Jurkat, Clone E6-1 (cell line): Measurements from ENCODE around the gene ASTN2.

ENCODE experiments used
- DNase-seq: peaks from one replicate; pipeline ENCODE4 v3.0.0-alpha.2; 2011; ENCODE audit warnings: low read depth, low spot score
- H3K4me3 ChIP-seq: 2 replicates; pipeline ENCODE4 v1.5.1; 2011; ENCODE audit warnings: mild to moderate bottlenecking, low read length, control low read depth, moderate library complexity

The ASTN2 gene

GRCh38 chr9:117101008-117101407 is 313.8 kb downstream of the ASTN2 start:
- no peak overlapping the region for H3K4me3 ChIP-seq
- DNase-seq, result no peak

DNA sequence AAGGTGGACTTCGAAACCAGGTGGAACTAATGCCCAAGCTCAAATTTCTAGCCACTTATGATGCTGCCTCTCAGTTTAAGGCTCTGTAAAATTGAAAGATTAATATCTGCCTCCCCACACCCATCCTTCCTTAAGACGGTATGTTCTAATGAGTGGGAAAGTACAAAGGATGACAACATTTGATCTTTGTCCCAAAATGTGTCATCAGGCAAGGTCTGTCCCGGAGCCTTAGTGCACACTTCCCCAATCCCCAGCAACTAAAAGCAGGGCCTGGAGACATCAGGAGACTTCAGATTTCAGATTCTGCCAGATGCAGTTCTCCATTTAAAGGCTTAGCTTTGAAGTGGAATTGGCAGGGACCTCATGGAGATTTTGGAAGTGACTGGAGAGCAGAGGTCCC is 316.5 kb downstream of the ASTN2 start:
- H3K4me3 ChIP-seq, result no peak overlapping the region
- DNase-seq, result no peak

DNA sequence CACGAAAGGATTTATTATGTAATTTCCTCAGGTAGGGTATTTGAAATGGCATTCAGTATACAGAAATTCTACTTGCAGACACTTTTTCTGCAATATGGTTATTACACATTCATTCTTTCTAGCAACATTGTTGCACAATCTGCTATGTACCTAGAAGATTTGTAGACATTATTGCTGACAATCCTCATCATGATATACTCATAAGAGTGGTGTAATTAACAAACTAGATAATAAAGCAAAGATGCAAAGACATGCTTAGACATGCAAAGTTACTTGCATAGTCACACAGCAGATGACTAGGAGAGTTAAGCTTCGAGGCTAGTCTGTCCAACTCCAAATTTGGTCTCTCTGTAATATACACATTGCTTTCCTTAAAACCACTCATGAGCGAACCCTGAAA is 317.1 kb downstream of the ASTN2 start:
- DNase-seq, result no peak
- no peak overlapping the region for H3K4me3 ChIP-seq

DNA sequence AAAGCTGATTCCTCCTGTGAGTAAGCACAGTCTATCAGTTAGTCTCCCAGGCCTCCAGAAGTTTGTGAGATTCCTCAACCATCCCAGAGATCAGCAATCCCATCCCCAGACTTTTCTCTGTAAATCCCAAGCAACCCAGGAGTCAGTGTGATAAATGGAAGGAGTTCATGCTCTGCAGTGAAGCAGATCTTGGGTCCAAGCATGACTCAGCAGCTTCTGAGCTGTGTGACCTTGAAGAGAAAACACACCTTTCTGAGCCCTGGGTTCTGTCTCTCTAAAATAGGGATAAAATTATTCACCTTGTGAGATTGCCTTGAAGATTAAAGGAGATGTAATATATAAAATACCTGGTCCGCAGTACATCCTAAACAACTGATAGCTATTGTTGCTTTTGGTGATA is 318.7 kb downstream of the ASTN2 start:
- no peak overlapping the region for H3K4me3 ChIP-seq

DNA sequence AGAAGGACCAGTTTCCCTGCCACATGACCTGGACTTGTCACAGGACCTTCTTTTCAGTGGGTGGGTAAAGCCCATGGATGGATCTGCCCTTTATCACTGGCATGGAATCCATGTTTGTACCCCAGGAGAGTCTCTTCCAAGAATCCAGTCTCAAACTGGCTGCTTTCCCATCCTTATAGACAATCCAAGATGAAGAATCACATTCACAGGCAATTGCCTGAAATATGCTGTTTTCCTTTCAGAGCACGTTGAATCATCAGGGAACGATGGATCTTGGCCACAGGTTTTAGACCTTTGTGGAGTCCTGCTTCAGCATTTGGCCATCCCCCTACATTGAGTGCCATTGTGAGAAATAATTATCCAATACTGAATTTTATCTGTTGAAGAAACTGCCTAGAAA is 319.8 kb downstream of the ASTN2 start:
- no peak for DNase-seq
- no peak overlapping the region for H3K4me3 ChIP-seq

More for the DNA sequence above, 318.7 kb downstream of the ASTN2 start:
- no peak for DNase-seq

DNA sequence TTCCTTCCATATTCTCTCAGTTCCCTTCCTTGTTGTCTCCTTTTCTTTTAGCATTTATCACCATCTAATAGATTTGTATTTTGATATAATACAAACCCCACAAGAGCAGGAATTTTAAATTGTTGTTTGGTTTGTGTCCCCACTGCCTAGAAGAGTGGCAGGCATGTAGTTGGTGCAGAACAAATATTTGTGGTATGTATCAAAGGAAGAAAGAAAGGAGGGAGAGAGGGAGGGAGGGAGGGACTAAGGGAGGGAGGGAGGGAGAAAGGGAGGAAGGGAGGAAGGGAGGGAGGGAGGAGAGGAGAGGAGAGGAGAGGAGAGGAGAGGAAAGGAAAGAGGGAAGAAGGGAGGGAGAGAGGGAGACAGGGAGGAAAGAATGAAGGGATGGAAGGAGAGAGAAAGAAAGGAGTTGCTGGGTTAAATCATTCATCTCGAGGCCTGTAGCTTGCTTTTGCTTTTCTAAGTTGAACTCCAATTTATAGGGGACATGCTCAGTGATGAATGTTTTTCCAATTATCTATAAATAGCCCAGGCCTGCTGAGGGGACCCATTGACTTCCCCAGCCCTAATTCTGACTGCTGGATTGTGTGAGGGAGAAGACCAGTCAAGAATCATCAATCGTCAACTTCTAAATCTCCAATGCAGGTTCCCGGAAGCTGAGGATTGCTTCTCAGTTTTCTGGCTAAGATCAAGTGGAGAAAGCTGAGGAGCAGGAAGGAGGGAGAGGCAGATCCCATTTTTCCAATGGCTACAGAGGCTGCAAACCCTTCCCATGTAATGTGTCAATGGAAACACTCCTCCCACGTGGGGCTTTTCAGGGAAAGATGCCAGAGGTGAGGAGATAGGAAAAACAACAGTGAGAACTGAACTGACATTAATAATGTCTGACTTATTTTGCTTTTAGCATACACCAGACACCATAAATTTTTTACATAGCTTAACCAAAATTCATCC is 320.7 kb downstream of the ASTN2 start:
- no peak for DNase-seq
- H3K4me3 ChIP-seq, result no peak overlapping the region

DNA sequence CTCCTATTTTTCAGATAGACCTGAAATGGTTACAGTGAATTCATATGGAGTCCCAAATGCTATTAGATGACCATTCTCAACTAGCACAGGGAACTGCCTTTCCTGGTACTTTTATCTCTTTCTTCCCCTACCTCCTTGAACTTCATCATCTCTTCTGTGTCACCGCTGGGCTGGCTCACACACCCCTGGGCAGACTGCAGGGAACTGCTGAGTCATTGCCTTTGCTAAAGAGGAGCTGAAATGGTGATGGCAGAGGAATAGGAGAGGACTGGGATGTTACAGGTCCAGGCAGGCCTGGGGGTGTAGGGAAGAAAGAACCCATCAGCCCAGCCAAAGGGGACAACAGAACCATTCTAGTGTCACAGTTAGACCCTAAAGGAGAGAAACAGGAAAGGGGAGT is 322.3 kb downstream of the ASTN2 start:
- no peak for DNase-seq
- no peak overlapping the region for H3K4me3 ChIP-seq

GRCh38 chr9:117091529-117091928 is 323.3 kb downstream of the ASTN2 start:
- DNase-seq, result no peak
- no peak overlapping the region for H3K4me3 ChIP-seq

DNA sequence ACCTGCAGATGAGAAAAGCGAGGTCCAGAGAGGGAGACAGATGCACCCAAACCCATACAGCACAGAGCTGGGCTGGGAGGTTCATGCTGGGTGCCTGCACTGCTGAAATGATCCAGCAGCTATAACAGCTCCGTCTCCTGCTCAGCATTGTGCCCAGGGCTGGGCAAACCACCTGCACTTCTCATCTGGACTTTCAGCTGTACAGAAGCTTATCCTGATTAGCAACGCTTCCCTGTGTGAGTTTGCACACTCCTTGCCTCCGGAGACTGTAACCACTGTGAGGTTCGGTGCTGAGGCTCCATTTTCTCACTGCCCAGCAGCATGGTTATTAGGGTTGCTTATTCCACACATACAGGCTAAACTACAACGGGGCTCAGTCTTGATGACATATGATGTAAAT is 326.1 kb downstream of the ASTN2 start:
- DNase-seq, result no peak
- H3K4me3 ChIP-seq, result no peak overlapping the region

DNA sequence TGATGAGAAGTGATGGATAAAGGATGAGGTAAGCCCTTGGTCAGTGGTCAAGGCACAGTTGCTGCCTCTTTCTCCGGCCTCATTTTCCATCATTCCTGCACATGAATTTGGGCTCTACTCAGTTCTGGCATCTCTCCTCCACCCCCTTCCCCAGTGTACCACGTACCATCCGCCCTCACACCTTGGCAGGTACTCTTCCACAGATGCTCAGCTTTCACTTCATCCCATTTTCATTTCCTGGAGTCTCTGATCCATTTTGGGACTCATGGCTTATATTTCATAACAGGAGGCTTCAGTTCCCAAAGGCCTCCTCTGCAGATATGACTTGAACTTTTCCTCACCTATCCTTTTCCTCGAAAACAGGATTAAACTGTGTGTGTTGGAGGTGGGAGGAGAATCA is 326.7 kb downstream of the ASTN2 start:
- DNase-seq, result no peak
- no peak overlapping the region for H3K4me3 ChIP-seq

DNA sequence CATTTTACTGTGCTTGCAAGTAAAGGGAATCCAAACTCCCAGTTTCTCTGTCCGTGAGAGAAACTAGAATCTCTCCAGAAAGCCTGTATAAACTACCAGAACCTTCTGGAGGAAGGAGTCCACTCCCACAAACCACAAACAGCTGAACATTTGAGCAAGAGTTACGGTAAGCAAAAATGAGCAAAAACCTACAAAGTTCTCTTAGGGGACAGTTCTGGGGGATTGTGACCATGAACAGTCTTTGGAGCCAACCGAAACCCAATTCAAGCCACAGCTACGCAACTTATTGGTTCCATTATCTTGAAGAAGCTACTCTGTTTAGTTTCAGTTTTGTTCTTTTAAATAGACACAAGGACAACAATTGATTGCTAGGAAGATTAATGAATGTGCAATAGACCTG is 330.6 kb downstream of the ASTN2 start:
- H3K4me3 ChIP-seq, result no peak overlapping the region
- DNase-seq, result no peak

DNA sequence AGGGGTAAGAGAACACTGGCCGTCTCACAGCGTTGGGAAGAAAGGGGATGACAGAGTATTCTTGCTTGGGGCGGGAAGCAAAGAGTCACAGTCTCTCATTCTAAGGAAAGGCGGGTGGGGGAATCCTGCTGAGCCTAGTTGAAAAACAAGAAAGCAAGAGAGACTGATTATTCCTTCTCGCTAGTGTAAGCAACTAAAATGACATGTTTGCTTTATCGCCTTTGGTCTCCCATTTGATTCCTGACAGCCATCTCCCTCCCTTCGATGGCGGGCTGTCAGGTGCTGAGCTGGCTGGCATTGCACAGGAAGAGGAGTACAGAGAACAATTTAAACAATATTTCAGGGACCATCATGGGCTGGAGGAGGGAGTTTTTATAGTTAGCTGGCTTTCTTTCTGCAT is 331.3 kb downstream of the ASTN2 start:
- DNase-seq, result no peak
- H3K4me3 ChIP-seq, result no peak overlapping the region

GRCh38 chr9:117081641-117082317 is 333.1 kb downstream of the ASTN2 start:
- no peak overlapping the region for H3K4me3 ChIP-seq
- no peak for DNase-seq

- DNase-seq, result no peak
- H3K4me3 ChIP-seq, result no peak overlapping the region
These were observed 334.0 kb downstream of the ASTN2 start for GRCh38 chr9:117080765-117081390.

- no peak for DNase-seq
- no peak overlapping the region for H3K4me3 ChIP-seq
These were observed 338.1 kb downstream of the ASTN2 start for GRCh38 chr9:117076571-117077290.

GRCh38 chr9:117075636-117076035 is 339.2 kb downstream of the ASTN2 start:
- DNase-seq, result no peak
- no peak overlapping the region for H3K4me3 ChIP-seq

DNA sequence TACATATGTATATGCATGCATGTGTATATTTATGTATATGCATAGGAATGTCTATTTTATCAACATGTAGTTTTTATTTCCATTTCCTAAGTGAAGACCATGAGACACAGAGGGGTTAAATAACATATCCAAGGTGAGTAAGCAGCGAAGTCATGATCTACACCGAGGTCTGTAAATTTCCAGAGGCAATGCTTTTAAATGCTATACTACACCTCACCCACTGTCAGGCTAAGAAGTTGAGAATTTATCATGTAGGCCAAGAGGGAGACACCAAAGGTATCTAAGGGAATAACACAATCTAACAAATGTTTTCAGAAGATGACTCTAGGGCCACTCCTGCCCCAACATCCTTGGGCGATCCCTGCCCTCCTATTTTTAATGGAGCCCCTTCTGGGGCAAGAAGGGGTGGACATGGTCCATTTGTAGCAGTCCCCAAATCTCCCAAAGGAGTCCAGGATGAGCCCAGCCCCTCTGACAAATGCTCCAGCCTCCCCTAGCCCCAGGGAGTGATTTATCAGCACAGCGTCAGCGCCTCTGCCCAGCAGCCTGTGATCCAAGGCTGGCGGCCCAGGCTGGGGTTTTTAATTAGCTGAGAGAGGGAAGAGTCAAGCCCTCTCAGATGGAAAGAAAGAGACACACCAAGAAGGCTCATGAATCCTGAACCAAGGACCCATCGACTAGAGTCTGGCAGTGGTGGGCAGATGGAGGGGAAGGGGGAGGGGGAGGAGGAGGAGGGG is 339.9 kb downstream of the ASTN2 start:
- no peak for DNase-seq
- no peak overlapping the region for H3K4me3 ChIP-seq

GRCh38 chr9:117074342-117074662 is 340.6 kb downstream of the ASTN2 start:
- no peak for DNase-seq
- H3K4me3 ChIP-seq, result no peak overlapping the region
